Ovary (tissue), 3 donors: Measurements from ENCODE around the gene ZNF385A.

Experiments
- CTCF ChIP-seq, 3 donors: fragments of 450-650 bp in 2 of 3; fragments of 200-600 bp in 1 of 3; IDR thresholded peaks; one replicate each; pipeline versions ENCODE4 v1.5.1 to v1.8.0; 2016 to 2022; ENCODE audit warnings: antibody characterized with exemption in 3 of 3, mild to moderate bottlenecking in 1 of 3
- POLR2A ChIP-seq: fragments of 450-650 bp; IDR thresholded peaks from one replicate; pipeline ENCODE4 v1.6.1; 2017; ENCODE audit warnings: antibody characterized with exemption, mild to moderate bottlenecking, moderate library complexity
- donor health status: DM: no; HTN: no; CAD: no.

- TF ChIP-seq CTCF (IDR thresholded peaks at IDR 0.05) = no peak
- no peak for TF ChIP-seq POLR2A
Measured at GRCh38 chr12:54385251-54385914, 850 bp upstream of the ZNF385A start.
